Measurements from ENCODE around the gene ILKAP.

ILKAP gene

GRCh38 chr2:238167761-238168160 lies 35.7 kb downstream of the ILKAP start:
- POLR2A ChIA-PET (ENCODE audit: low non-redundant PET), result no interaction called here
- TF ChIP-seq CTCF (conservative IDR thresholded peaks at IDR 0.05; ENCODE audit: low read depth), result no peak
- DNase-seq (ENCODE audit: low spot score), result no peak
- CTCF ChIA-PET, result interaction anchor here (1.0 kb wide), 1 partner anchor 9 kb away, joined by 3 read pairs; the partner anchor contains the start of gene ERFE
- H3K27ac ChIP-seq, result peak overlapping the region; percentile 97

- ChIA-PET CTCF (no interaction called here), POLR2A (ENCODE audit: low non-redundant PET) (interaction anchor here (0.6 kb wide), 1 partner anchor 9 kb away, joined by 7 read pairs; no protein-coding TSS in a partner anchor)
- H3K27ac ChIP-seq, result peak overlapping the region; percentile 97
- TF ChIP-seq CTCF (conservative IDR thresholded peaks at IDR 0.05; ENCODE audit: low read depth), result no peak
- DNase-seq (ENCODE audit: low spot score), result no peak
Measured at GRCh38 chr2:238167344-238167715, 36.2 kb downstream of the ILKAP start.

- no peak for DNase-seq (ENCODE audit: low spot score)
- H3K27ac ChIP-seq, result peak overlapping the region; percentile 97
- POLR2A ChIA-PET (ENCODE audit: low non-redundant PET), result interaction anchor here (0.6 kb wide), 1 partner anchor 9 kb away, joined by 7 read pairs; no protein-coding TSS in a partner anchor
- TF ChIP-seq CTCF (conservative IDR thresholded peaks at IDR 0.05; ENCODE audit: low read depth), result no peak
- CTCF ChIA-PET, result no interaction called here
Measured at GRCh38 chr2:238166391-238167343, 36.8 kb downstream of the ILKAP start.

- CTCF ChIA-PET, result no interaction called here
- POLR2A ChIA-PET (ENCODE audit: low non-redundant PET), result interaction anchor here (0.6 kb wide), 1 partner anchor 582 kb away, joined by 3 read pairs; no protein-coding TSS in a partner anchor
- no peak for DNase-seq (ENCODE audit: low spot score)
- H3K27ac ChIP-seq, result peak overlapping the region; percentile 97
- TF ChIP-seq CTCF (conservative IDR thresholded peaks at IDR 0.05; ENCODE audit: low read depth), result no peak
Measured at GRCh38 chr2:238165288-238165921, 38.1 kb downstream of the ILKAP start.

- H3K27ac ChIP-seq, result no peak overlapping the region; the same call in 1 of the 2 replicates
- CTCF ChIA-PET, result no interaction called here
- POLR2A ChIA-PET (ENCODE audit: low non-redundant PET), result no interaction called here
Measured at GRCh38 chr2:238164906-238165287, 38.6 kb downstream of the ILKAP start.

More at GRCh38 chr2:238164906-238165287, 38.6 kb downstream of the ILKAP start:
- no peak for DNase-seq (ENCODE audit: low spot score)
- no peak for TF ChIP-seq CTCF (conservative IDR thresholded peaks at IDR 0.05; ENCODE audit: low read depth)

All from RWPE1 (cell line).